ENCODE results near the gene RBM10. TPM values are rescaled to one million over a fixed set of nuclear protein-coding genes. Genes with fewer than 3 reads are reported as not detected.

Gene RBM10
- total and polyA plus RNA-seq, 2 donors = 22.4 to 34.7 TPM

DNA sequence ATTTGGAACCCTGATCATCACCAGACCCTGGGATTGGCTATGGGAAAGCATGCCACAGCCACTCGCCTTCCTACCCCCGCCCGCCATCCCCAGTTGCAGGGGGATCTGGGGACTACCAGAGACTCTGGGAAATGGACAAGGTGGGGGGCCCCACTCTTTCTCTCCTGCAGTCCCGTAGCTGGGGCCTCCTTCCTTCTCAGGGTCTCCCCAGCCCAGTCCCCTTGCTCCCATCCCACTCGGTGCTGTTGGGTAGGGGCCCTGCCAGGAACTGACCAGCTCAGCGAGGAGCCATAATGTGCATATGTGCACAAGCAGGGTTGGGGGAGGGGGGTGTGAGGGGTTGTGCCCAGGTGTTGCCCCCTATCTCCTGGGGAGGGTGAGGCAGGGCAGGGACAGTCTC lies 84.4 kb downstream of the RBM10 start:
- H3K27ac ChIP-seq (ENCODE audit: low read depth) = no peak overlapping the region
- no peak overlapping the region for H3K4me3 ChIP-seq (ENCODE audit: low read depth, low read length)
- H3K4me1 ChIP-seq (ENCODE audit: insufficient read depth) = no peaks in the 10 kb centered on the region
- no peak for DNase-seq (ENCODE audit: extremely low spot score)
- 96% methylated on average over 5 of the region's 6 CpGs for WGBS
- peaks cover 3% of the 10 kb centered on the region for H3K36me3 ChIP-seq (ENCODE audit: insufficient read depth)

DNA sequence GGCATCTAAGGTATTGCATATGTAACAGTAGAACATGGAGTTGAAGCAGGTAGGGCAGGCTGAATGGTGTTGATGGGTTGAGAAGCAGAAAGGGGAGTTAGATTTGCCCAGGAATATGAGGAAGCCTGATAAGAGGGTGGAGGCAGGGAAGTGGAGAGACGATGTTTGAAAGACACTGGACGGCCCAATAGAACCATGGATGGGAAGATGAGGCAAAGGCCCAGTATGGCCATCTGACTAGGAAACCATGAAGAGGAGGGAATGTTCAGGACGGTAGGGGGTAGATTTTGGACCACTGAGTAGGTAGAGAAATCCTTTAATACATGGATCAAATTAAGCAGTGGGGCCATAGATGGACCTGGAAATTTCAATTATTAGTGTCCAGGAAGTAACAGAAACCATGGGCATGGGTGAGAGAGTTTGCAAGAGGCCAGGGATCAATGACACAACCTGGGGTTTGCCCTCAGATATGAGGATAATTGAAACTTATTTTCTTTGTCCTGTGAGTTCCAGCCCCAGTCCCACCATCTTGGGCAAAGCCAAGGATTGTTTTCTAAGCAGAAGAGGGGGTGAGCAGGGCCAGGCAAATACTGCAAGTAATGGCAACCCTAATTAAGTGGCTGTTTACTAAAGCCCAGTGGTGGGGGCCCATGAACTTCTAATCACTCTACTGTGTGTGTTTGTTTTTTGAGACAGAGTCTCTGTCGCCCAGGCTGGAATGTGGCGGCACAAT lies 85.3 kb downstream of the RBM10 start:
- WGBS = 86% methylated on average over 5 of the region's 5 CpGs
- Histone ChIP-seq H3K36me3 (ENCODE audit: insufficient read depth) (no peaks in the 10 kb centered on the region), H3K4me1 (ENCODE audit: insufficient read depth) (no peaks in the 10 kb centered on the region), H3K27ac (ENCODE audit: low read depth) (no peak overlapping the region), H3K4me3 (ENCODE audit: low read depth, low read length) (no peak overlapping the region)
- no peak for DNase-seq (ENCODE audit: extremely low spot score)

GRCh38 chrX:47231167-47231566 lies 86.1 kb downstream of the RBM10 start:
- DNase-seq (ENCODE audit: extremely low spot score) = no peak
- WGBS = 69% methylated on average over 2 of the region's 2 CpGs

DNA sequence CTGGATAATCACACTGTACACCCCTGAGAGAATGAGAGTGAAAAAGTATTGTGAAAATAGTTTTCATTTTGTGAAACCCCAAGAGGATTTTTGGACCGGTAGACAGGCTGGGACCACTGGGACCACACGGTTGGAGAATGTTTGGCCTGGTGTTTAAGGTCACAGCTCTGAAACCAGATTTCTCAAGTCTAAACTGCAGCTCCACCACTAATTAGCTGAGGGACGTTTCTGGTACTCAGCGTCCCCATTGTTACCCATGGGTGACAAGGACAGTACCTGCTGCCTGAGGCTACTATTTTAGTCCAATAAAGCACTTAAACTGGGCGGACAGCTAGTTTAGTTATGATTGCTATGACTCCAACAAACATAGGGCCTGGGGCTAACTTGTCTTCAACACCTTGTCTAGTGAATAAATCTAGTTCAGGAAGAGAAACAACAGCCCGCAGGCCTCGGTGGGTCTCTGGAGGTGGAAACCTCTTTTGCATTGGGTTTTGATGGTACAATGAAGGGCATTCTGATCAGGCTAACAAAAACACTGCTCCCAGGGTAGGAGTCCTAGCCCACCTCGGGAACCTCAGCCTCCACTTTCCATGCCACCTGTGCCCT lies 87.3 kb downstream of the RBM10 start:
- H3K4me1 ChIP-seq (ENCODE audit: insufficient read depth) = no peaks in the 10 kb centered on the region
- DNase-seq (ENCODE audit: extremely low spot score) = no peak

More at GRCh38 chrX:47231167-47231566, 86.1 kb downstream of the RBM10 start:
- Histone ChIP-seq H3K36me3 (ENCODE audit: insufficient read depth) (no peaks in the 10 kb centered on the region), H3K4me3 (ENCODE audit: low read depth, low read length) (no peak overlapping the region), H3K27ac (ENCODE audit: low read depth) (no peak overlapping the region), H3K4me1 (ENCODE audit: insufficient read depth) (no peaks in the 10 kb centered on the region)

GRCh38 chrX:47232803-47233332 lies 87.8 kb downstream of the RBM10 start, which contains the start of gene USP11:
Gene USP11 (plus strand): TSS chrX:47233009. CDS start chrX:47233044, 35 bp downstream.
- Histone ChIP-seq H3K4me1 (ENCODE audit: insufficient read depth) (no peaks in the 10 kb centered on the region), H3K4me3 (ENCODE audit: low read depth, low read length) (peak within 1 kb of the TSS; percentile 55), H3K27ac (ENCODE audit: low read depth) (peak within 1 kb of the TSS; percentile 99), H3K36me3 (ENCODE audit: insufficient read depth) (no peaks in the 10 kb centered on the region)
- DNase-seq (ENCODE audit: extremely low spot score) = peak; percentile 31
- under 1% methylated on average over 46 of the region's 46 CpGs for WGBS

More for the DNA sequence above, 87.3 kb downstream of the RBM10 start:
- Histone ChIP-seq H3K27ac (ENCODE audit: low read depth) (peak overlapping the region; percentile 99), H3K36me3 (ENCODE audit: insufficient read depth) (no peaks in the 10 kb centered on the region), H3K4me3 (ENCODE audit: low read depth, low read length) (peak overlapping the region; percentile 55)
- 61% methylated on average over 8 of the region's 8 CpGs for WGBS

- peak; percentile 84 for DNase-seq (ENCODE audit: extremely low spot score)
- Histone ChIP-seq H3K36me3 (ENCODE audit: insufficient read depth) (no peaks in the 10 kb centered on the region), H3K4me1 (ENCODE audit: insufficient read depth) (no peaks in the 10 kb centered on the region), H3K27ac (ENCODE audit: low read depth) (peak overlapping the region; percentile 87), H3K4me3 (ENCODE audit: low read depth, low read length) (peak overlapping the region; percentile 55)
- WGBS = under 1% methylated on average over 51 of the region's 51 CpGs
Measured at GRCh38 chrX:47233333-47234113, 88.5 kb downstream of the RBM10 start.

GRCh38 chrX:47234583-47234982 lies 89.6 kb downstream of the RBM10 start:
- Histone ChIP-seq H3K4me3 (ENCODE audit: low read depth, low read length) (no peak overlapping the region), H3K36me3 (ENCODE audit: insufficient read depth) (no peaks in the 10 kb centered on the region), H3K27ac (ENCODE audit: low read depth) (peak overlapping the region; percentile 23), H3K4me1 (ENCODE audit: insufficient read depth) (no peaks in the 10 kb centered on the region)
- no peak for DNase-seq (ENCODE audit: extremely low spot score)
- WGBS = 42% methylated on average over 3 of the region's 3 CpGs

DNA sequence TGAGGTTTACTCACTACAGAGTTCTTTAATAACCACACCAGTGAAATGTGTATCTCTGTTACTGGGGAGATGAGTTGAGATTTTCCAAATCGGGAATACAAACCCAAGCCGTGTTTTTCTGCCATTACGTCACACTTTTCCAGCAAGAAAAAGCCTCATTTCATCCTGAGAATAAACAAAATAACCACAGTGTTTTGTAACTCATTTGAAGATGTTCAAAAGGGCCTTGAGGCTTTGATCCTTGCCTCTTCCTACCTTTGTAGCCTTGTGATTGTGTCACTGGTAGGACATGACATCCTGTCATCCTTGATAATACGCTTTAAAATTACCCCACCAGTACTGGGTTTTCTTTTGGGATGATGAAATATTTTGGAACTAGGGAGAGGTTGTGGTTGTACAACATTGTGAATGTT lies 90.7 kb downstream of the RBM10 start:
- Histone ChIP-seq H3K4me1 (ENCODE audit: insufficient read depth) (no peaks in the 10 kb centered on the region), H3K36me3 (ENCODE audit: insufficient read depth) (no peaks in the 10 kb centered on the region), H3K27ac (ENCODE audit: low read depth) (no peak overlapping the region), H3K4me3 (ENCODE audit: low read depth, low read length) (no peak overlapping the region)
- WGBS = 41% methylated on average over 4 of the region's 4 CpGs
- no peak for DNase-seq (ENCODE audit: extremely low spot score)

Small RNAs within 50 kb of the gene (small RNA-seq; reads per million reads assigned to genes)
- 0.30 reads per million, percentile 9 among the genes with 10 or more reads in this experiment for gene RNU12-2P

Other genes with a start within 250 kb of the RBM10 start
- gene JADE3, start 232.8 kb upstream of the RBM10 start, total RNA-seq = 9.0 TPM
- gene JADE3, start 232.8 kb upstream of the RBM10 start, polyA plus RNA-seq = 5.8 TPM
- gene RGN, start 66.8 kb upstream of the RBM10 start, total RNA-seq = 4.8 TPM
- 7.2 TPM for gene RGN, start 66.8 kb upstream of the RBM10 start, polyA plus RNA-seq
- 47.5 TPM for gene NDUFB11, start 519 bp upstream of the RBM10 start, total RNA-seq
- 73.6 TPM for gene NDUFB11, start 519 bp upstream of the RBM10 start, polyA plus RNA-seq
- gene UBA1, start 48.6 kb downstream of the RBM10 start, total RNA-seq = 61.0 TPM
- 119 TPM for gene UBA1, start 48.6 kb downstream of the RBM10 start, polyA plus RNA-seq
- 49.1 TPM for gene CDK16, start 73.5 kb downstream of the RBM10 start, total RNA-seq
- gene CDK16, start 73.5 kb downstream of the RBM10 start, polyA plus RNA-seq = 56.8 TPM
- gene USP11, start 87.8 kb downstream of the RBM10 start, total RNA-seq = 52.5 TPM
- gene USP11, start 87.8 kb downstream of the RBM10 start, polyA plus RNA-seq = 45.6 TPM
- gene ZNF157, start 225.4 kb downstream of the RBM10 start, total RNA-seq = 0.53 TPM
- 0.10 TPM for gene ZNF157, start 225.4 kb downstream of the RBM10 start, polyA plus RNA-seq

Data from urinary bladder (tissue), 4 donors.